HEK293T (cell line): Measurements from ENCODE around the gene AKR1B15.

Experiments
- CTCF ChIA-PET: fragments of 350-600 bp; formaldehyde crosslinking; extraction: SDS; loops from one replicate; lab custom pipeline; 2021; ENCODE audit warnings: antibody characterized with exemption, inconsistent platforms; lab: Yijun Ruan, JAX
- POLR2A ChIA-PET: fragments of 350-600 bp; formaldehyde crosslinking; extraction: SDS; loops from one replicate; lab custom pipeline; 2020; ENCODE audit warnings: antibody characterized with exemption, inconsistent platforms; lab: Yijun Ruan, JAX
- DNase-seq: peaks from one replicate; pipeline ENCODE4 v3.0.0; 2012; ENCODE audit warnings: mixed read lengths; ENCODE audit errors: extremely low spot score
- ARNT ChIP-seq: fragments of 450-650 bp; IDR thresholded peaks from 2 replicates; pipeline ENCODE4 v1.6.1; 2017; ENCODE audit warnings: mild to moderate bottlenecking
- BHLHE40 ChIP-seq: fragments of 450-650 bp; IDR thresholded peaks from 2 replicates; pipeline ENCODE4 v1.6.1; 2016; ENCODE audit warnings: mild to moderate bottlenecking, moderate library complexity, borderline replicate concordance
- CTBP1 ChIP-seq: fragments of 450-650 bp; IDR thresholded peaks from 2 replicates; pipeline ENCODE4 v1.6.1; 2016; ENCODE audit warnings: borderline replicate concordance
- ELF4 ChIP-seq: fragments of 450-650 bp; IDR thresholded peaks from 2 replicates; pipeline ENCODE4 v1.6.1; 2017; ENCODE audit warnings: antibody characterized with exemption
- FOXA1 ChIP-seq: fragments of 450-650 bp; IDR thresholded peaks from 2 replicates; pipeline ENCODE4 v1.6.1; 2016; ENCODE audit warnings: mild to moderate bottlenecking
- FOXK2 ChIP-seq: fragments of 450-650 bp; IDR thresholded peaks from 2 replicates; pipeline ENCODE4 v1.6.1; 2016; ENCODE audit warnings: mild to moderate bottlenecking
- FOXM1 ChIP-seq: fragments of 450-650 bp; IDR thresholded peaks from 2 replicates; pipeline ENCODE4 v1.6.1; 2017; ENCODE audit warnings: mild to moderate bottlenecking, borderline replicate concordance
- HDGF ChIP-seq: fragments of 450-650 bp; IDR thresholded peaks from 2 replicates; pipeline ENCODE4 v1.6.1; 2017; ENCODE audit warnings: antibody characterized with exemption, borderline replicate concordance
- L3MBTL2 ChIP-seq: fragments of 450-650 bp; conservative IDR thresholded peaks from 2 replicates; pipeline ENCODE4 v1.6.1; 2016; ENCODE audit warnings: mild to moderate bottlenecking
- NFRKB ChIP-seq: fragments of 450-650 bp; IDR thresholded peaks from 2 replicates; pipeline ENCODE4 v1.6.1; 2016; ENCODE audit warnings: mild to moderate bottlenecking, moderate library complexity
- SP1 ChIP-seq: fragments of 450-650 bp; IDR thresholded peaks from 2 replicates; pipeline ENCODE4 v1.6.1; 2017
- SUZ12 ChIP-seq: fragments of 450-650 bp; IDR thresholded peaks from 2 replicates; pipeline ENCODE4 v1.6.1; 2016; ENCODE audit warnings: mild to moderate bottlenecking
- TARDBP ChIP-seq: fragments of 450-650 bp; IDR thresholded peaks from 2 replicates; pipeline ENCODE4 v1.6.1; 2016
- ZNF384 ChIP-seq: fragments of 450-650 bp; IDR thresholded peaks from 2 replicates; pipeline ENCODE4 v1.6.1; 2016
- TF ChIP-seq, protein P1 (sequence below): fragments of 450-650 bp; IDR thresholded peaks from 2 replicates; pipeline ENCODE4 v1.6.1; 2016

AKR1B15 gene

DNA sequence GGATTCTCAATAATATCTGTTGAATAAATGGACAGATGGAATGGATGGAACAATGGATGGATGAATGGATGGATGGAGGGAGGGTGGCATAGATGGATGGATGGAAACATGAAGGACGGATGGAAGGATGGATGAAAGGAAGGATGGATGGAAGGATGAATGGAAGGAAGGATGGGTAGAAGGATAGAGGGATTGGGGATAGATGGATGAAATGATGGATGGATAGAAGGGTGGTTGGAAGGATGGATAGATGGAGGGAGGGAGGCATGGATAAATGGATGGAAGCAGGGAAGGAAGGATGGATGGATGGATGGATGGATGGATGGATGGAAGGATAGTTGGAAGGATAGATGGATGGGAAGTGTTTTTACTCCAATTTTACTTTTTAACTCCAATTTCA is 35.4 kb downstream of the AKR1B15 start:
- POLR2A ChIA-PET = no interaction called here
- CTCF ChIA-PET = no interaction called here
- TF ChIP-seq, protein P1, sequence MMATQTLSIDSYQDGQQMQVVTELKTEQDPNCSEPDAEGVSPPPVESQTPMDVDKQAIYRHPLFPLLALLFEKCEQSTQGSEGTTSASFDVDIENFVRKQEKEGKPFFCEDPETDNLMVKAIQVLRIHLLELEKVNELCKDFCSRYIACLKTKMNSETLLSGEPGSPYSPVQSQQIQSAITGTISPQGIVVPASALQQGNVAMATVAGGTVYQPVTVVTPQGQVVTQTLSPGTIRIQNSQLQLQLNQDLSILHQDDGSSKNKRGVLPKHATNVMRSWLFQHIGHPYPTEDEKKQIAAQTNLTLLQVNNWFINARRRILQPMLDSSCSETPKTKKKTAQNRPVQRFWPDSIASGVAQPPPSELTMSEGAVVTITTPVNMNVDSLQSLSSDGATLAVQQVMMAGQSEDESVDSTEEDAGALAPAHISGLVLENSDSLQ = no peak
- TF ChIP-seq NFRKB = no peak
- no peak for TF ChIP-seq FOXA1
- TF ChIP-seq SP1 = no peak
- TF ChIP-seq CTBP1 = no peak
- TF ChIP-seq ZNF384 = no peak
- DNase-seq = no peak

DNA sequence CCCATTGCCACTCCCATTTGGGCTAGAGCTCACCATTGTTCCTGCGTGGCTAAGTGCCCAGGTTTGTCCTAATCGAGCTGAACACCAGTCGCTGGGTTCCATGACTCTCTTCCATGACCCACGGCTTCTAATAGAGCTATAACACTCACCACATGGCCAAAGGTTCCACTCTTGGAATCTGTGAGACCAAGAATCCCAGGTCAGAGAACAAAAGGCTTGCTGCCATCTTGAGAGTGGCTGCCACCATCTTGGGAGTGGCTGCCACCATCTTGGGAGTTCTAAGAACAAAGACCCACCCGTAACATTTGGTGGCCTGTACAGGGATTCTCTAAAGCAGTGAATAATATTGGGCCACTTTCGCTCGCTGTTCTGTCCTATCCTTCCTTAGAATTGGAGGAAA is 37.0 kb downstream of the AKR1B15 start:
- no peak for DNase-seq
- TF ChIP-seq ARNT (no peak), SUZ12 (no peak), BHLHE40 (no peak), ELF4 (no peak), FOXA1 (no peak)
- CTCF ChIA-PET = no interaction called here
- POLR2A ChIA-PET = no interaction called here

DNA sequence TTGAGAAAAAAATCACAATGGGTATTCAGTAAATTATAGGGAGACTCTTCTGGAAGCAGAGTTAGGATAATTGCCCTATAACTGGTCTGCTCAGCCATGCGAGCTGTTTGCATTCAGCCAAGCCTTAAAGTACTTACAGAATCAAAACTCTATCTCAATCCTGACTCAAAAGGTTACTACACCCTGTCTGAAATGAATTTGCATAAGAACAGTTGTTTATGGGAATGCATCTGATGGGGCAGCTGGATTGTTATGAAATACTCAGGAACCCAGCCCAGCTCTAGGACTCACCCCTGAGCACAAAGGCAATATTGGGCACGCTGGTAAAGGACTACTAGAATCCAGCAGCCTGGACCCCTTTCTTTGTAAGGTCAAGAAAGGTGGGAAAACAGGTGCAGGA is 38.8 kb downstream of the AKR1B15 start:
- no peak for DNase-seq
- ChIA-PET POLR2A (no interaction called here), CTCF (no interaction called here)
- TF ChIP-seq BHLHE40 (no peak), ZNF384 (no peak), ARNT (no peak), FOXK2 (no peak), NFRKB (no peak), SP1 (no peak), FOXM1 (no peak)

DNA sequence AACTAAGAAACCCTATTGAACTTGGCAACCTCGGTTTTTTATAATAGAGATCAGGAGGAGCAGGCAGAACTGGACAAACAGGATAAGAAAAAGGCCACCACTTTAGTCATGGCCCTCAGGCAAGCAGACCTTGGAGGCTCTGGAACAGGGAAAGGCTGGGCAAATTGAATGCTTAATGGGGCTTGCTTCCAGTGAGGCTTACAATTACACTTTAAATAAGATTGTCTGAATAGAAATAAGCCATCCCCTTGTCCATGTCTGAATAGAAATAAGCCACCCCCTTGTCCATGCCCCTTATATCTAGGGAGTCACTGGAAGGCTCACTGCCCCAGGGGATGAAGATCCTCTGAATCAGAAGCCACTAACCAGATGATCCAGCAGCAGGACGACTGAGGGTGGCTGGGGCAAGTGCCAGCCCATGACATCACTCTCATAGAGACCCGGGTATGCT is 40.6 kb downstream of the AKR1B15 start:
- TF ChIP-seq, protein P1 = no peak
- TF ChIP-seq FOXK2 (no peak), SP1 (no peak), NFRKB (no peak), SUZ12 (no peak), ZNF384 (no peak), HDGF (no peak), FOXM1 (no peak), BHLHE40 (no peak), CTBP1 (no peak)
- ChIA-PET CTCF (no interaction called here), POLR2A (no interaction called here)
- no peak for DNase-seq

DNA sequence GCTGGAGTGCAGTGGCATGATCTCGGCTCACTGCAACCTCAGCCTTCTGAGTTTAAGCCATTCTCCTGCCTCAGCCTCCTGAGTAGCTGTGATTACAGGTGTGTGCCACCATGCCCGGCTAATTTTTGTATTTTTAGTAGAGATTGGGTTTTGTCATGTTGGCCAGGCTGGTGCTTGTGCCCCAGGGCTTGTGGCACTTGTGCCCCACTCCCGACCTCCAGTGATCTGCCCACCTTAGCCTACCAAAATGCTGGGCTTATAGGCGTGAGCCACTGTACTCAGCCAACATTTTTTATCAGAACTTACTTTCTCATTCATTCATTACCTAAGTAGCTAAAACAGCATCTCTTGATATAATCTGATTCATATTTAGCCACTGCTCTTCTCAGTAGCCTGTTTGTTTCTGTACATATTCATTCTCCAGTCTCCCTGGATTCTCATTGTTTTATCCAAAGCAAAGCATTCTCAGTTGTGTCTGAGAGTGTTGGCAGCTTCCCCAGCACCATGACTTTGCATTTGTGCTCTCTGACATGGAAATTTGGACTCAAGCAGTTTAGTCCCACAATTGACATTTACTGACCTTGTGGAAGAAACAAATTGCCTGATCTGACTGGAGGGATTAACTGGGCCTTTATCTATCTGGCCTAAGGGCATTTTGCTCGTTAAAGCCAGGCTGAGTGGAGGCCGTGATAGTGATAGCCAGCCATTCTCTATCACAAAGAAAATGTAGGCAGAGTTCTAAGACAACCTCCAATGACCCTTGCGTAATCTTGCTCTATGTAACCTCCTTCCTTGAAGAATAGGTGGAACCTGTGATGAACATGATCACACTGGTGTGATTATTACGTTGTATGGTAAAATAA is 44.9 kb downstream of the AKR1B15 start:
- ChIA-PET CTCF (no interaction called here), POLR2A (no interaction called here)
- no peak for DNase-seq
- TF ChIP-seq CTBP1 = no peak
- no peak for TF ChIP-seq ELF4
- no peak for TF ChIP-seq ZNF384
- no peak for TF ChIP-seq FOXM1
- no peak for TF ChIP-seq ARNT

DNA sequence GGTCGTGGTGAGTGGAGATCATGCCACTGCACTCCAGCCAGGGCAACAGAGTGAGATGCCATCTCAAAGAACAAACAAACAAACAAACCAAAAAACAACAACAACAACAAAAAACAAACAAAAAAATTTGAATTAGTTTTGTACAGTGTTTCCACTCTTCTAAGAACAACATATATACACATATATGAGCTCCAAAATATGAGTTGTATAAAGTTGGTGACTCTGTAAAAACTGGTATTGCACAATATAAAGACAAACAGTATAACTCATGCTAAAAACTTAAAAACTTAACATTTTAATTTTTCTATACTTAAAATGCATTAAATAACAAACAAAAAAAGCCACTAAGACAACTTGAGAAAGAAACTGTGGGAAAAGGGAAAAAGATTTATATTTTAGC is 46.0 kb downstream of the AKR1B15 start:
- no peak for DNase-seq
- TF ChIP-seq SUZ12 (no peak), ZNF384 (no peak), FOXM1 (no peak), FOXA1 (no peak), TARDBP (no peak)
- ChIA-PET POLR2A (no interaction called here), CTCF (no interaction called here)

DNA sequence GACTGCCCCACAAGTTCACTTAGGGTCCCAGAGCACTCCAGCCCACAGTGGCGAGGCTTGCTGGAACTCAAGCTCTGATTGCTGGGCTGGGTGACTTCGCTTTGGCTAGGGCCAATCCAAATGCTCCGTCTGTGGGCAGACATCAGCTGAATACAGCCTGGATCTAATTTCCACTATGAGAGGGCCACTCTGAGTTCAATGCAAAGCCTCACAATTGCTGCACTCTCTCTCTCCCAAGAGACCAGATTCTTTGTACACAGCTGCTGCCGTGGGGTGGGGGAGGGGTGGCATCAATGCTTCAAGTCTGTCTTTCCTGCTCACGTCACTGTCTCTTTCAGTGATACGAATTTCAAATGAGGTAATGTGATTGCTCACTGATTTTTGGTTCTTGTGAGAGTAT is 50.5 kb downstream of the AKR1B15 start:
- POLR2A ChIA-PET = no interaction called here
- TF ChIP-seq SP1 (no peak), BHLHE40 (no peak), ARNT (no peak), TARDBP (no peak), FOXK2 (no peak)
- DNase-seq = no peak
- CTCF ChIA-PET = no interaction called here

DNA sequence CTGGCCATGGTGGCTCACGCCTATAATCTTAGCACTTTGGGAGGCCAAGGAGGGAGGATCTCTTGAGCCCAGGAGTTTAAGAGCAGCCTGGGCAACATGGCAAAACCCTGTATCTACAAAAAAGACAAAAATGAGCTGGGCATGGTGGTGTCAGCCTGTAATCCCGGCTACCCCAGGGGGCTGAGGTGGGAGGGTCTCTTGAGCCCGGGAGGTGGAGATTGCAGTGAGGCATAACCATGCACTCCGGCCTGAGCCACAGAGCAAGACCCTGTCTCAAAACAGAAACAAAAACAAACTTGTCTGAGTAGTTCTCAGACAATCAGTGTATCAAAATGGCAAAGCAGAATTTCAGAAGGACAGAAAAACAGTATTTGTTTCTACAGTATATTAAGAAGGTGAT is 52.5 kb downstream of the AKR1B15 start:
- ChIA-PET POLR2A (no interaction called here), CTCF (interaction anchor here (1.4 kb wide), 1 partner anchor 87 kb away, joined by 6 read pairs; no protein-coding TSS in a partner anchor)
- TF ChIP-seq SP1 = no peak
- TF ChIP-seq FOXA1 = no peak
- TF ChIP-seq ELF4 = no peak
- TF ChIP-seq TARDBP = no peak
- TF ChIP-seq L3MBTL2 = no peak
- no peak for TF ChIP-seq ARNT
- no peak for TF ChIP-seq FOXM1
- no peak for TF ChIP-seq HDGF
- TF ChIP-seq, protein P1 = no peak
- no peak for TF ChIP-seq FOXK2
- no peak for TF ChIP-seq NFRKB
- no peak for DNase-seq
